Dermis lymphatic vessel endothelial cell (primary cell): ENCODE data around the gene NTNG1. TPM values are rescaled to one million over a fixed set of nuclear protein-coding genes. Genes with fewer than 3 reads are reported as not detected.

Source experiments
- total RNA-seq: library from RNA; depleted of rRNA; stranded (reverse); fragments of >200 nt; gene quantifications from 2 replicates; pipeline ENCODE4 v1.2.1, GENCODE V29; 2014

The NTNG1 gene
- not detected in 2 replicates for total RNA-seq

GRCh38 chr1:107140703-107141490 is at the start of gene NTNG1:
Gene NTNG1 (plus strand): TSS chr1:107141039.

Other genes with a start within 250 kb of the NTNG1 start
- 10.6 and 12.4 TPM in 2 replicates for gene PRMT6, start 84.4 kb upstream of the NTNG1 start, total RNA-seq